GM19438 (cell line): ENCODE results near the gene DLG2.
"Not testable (repeated sequence)": the region's sequence is repeated elsewhere in the genome, so short reads cannot be mapped to it uniquely, and the experiment has no call there.

ENCODE experiments used
- ATAC-seq: cut with Tn5 transposase; IDR thresholded peaks from one replicate; pipeline ENCODE4 v1.9.1; 2021; ENCODE audit warnings: low read depth; ENCODE audit not compliant: unreplicated experiment

DLG2 gene

GRCh38 chr11:85475660-85476517, 151.3 kb downstream of the DLG2 start:
- ATAC-seq = no peak

- ATAC-seq = no peak
Observed at GRCh38 chr11:85472953-85473352, 154.2 kb downstream of the DLG2 start.

GRCh38 chr11:85464283-85464682, 162.9 kb downstream of the DLG2 start:
- no peak for ATAC-seq

DNA sequence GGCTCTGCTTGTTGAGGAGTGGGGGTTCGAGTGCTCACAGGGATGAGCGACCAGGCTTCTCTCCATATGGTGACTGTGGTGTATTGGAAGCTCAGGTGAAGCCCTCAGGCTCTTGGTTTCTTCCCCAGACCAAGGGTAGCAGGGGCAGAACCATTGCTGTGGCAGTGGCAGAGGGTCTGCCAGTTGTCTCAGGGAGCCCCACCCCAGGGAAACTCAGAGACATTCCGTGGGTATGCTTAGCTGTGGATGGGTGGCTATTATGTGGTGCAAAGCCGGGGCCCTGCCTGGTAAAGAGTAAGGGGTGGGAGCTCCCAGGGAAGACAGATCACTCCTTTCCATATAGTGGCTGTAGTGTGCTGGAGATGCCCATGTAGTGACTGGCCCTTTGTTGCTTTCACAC, 167.8 kb downstream of the DLG2 start:
- ATAC-seq = no peak

GRCh38 chr11:85444479-85444878, 182.7 kb downstream of the DLG2 start:
- ATAC-seq = no peak

DNA sequence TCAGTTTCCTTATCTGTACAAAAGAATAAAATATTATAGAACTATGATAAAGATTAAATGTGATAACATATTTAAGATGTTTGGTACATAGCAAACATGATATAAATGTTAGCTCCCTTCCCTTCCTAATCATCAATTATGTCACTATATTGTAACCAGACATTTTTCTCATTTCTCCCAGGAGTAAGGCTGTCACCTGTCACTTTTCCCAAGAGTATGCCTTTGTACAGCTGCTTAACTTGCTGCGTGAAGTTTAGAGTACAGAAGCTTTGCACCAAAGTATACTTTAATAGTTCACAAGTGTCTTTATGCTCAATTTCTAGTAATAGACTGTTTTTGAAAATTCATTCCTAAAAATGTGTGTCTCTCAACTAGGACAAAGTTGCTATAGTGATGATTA, 186.9 kb downstream of the DLG2 start:
- no peak for ATAC-seq

DNA sequence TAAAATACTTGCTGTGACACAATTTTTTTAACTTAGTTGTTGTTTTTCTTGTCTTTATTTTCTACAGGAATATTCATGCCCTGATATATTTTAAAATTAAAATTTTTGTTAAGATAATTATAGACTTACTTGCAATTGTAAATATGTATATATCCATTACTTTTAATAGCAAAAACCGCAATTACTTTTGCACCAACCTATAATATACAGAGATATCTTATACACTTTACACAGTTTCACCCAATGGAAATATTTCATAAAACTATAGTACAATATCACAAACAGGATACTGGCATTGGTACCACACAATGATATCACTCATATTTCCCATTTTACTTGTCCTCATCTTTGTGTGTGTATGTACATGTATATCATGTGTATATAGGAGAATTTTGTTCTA, 188.8 kb downstream of the DLG2 start:
- ATAC-seq = no peak

DNA sequence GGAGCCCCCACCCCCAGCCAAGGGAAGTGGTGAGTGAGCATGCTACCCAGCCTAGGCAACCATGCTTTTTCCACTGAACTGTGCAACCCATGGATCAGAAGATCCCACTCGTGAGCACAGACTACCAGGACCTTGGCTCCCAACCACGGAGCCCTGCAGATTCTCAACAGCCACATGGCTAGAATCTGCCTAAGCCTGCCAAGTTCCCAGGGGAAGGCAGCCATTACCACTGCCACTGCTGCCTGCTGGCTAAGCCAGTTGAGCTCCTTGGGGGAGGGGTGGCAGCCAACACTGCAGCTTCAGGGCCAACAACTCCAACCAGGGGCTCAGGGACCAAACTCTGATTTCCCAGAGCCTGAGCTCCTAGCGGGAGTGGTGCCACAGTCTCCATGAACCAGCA, 195.8 kb downstream of the DLG2 start:
- no peak for ATAC-seq

GRCh38 chr11:85423794-85424193, 203.3 kb downstream of the DLG2 start:
- no peak for ATAC-seq

DNA sequence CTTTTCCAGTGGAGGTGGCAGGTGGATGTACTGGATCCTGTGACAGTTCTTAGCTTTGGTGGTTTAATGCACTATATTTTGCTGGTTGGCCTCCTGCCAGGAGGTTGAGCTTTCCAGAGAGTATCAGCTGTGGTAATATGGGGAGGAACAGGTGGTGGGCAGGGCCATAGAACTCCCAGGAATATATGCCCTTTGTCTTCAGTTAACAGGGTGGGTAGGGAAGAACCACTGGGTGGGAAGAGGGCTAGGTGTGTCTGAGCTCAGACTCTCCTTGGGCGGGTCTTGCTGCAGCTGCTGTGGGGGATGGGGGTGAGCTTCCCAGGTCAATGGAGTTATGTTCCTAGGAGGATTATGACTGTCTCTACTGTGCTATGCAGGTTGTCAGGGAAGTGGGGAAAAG, 203.8 kb downstream of the DLG2 start:
- no peak for ATAC-seq

DNA sequence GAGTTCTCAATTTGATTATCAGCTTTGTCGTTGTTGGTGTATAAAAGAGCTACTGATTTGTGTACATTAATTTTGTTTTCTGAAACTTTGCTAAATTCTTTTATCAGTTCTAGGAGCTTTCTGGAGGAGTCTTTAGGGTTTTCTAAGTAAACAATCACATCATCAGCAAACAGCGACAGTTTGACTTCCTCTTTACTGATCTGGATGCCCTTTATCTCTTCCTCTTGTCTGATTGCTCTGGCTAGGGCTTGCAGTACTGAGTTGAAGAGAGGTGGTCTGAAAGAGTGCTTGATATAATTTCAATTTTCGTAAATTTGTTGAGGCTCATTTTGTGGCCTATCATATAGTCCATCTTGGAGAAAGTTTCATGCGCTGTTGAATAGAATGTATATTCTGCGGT, 213.0 kb downstream of the DLG2 start:
- no peak for ATAC-seq

GRCh38 chr11:85407648-85408047, 219.5 kb downstream of the DLG2 start:
- ATAC-seq = no peak

GRCh38 chr11:85406841-85407240, 220.3 kb downstream of the DLG2 start:
- no peak for ATAC-seq

GRCh38 chr11:85406316-85406715, 220.8 kb downstream of the DLG2 start:
- no peak for ATAC-seq

DNA sequence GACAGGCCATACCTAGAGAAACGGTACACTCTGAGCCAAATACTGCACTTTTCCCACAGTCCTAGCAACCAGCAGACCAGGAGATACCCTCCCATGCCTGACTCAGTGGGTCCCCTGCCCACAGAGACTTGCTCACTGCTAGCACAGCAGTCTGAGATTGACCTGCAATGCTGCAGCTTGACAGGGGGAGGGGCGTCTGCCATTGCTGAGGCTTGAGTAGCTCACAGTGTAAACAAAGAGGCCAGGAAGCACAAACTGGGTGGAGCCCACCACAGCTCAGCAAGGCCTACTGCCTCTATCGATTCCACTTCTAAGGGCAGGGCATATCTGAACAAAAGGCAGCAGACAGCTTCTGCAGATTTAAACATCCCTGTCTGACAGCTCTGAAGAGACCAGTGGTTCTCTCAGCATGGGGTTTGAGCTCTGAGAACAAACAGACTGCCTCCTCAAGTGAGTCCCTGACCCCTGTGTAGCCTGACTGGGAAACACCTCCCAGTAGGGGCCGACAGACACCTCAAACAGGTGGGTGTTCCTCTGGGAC, 231.6 kb downstream of the DLG2 start:
- not testable (repeated sequence) for ATAC-seq

- no peak for ATAC-seq
Observed at GRCh38 chr11:85394283-85394682, 232.9 kb downstream of the DLG2 start.

DNA sequence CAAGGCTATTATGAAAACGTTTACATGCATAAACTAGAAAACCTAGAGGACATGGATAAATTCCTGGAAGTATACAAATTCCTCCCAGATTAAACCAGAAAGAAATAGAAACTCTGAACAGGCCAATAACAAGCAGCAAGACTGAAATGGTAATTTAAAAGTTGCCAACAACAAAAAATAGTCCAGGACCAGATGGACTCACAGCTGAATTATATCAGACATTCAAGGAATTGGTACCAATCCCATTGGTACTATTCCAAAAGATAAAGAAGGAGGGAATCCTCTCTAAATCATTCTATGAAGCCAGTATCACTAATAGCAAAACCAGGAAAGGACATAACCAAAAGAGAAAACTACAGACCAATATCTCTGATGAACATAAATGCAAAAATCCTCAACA, 236.0 kb downstream of the DLG2 start:
- ATAC-seq = no peak

DNA sequence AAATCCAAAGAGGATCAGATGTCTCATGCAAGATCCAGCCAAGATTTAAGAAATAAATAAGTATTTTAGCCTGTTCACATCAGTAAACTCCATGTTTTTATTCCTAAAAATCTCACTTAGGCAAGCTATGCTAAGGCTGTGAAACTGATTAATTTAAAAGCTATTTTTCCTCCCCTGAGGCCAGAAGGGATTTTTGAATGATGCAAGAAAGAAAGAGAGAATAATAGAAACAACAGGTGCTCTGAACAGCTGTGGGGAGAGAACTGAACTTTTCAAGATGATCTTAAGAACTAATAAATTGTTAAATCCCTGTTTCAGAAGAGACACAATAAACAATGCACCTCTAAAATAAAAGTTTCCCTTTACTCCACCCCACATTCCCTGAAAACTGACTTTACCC, 241.6 kb downstream of the DLG2 start:
- ATAC-seq = no peak

DNA sequence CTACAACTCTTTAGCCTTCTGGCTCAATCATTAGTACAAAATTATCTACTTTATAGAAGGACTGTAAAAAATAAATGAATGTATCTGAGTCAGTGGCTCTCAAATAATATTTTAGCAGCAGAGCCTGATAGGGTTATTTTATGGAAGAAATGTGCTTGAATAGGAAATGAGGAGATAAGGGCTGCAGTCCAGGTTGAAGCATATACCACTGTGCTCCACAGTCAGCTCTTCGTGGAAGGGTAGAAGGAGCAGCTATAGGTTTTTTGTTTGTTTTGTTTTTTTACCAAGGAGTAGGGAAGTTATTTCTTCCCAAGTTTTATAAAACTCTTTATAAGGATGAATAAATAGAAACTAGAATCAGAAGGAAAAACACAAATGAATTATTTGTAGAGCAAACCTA, 242.0 kb downstream of the DLG2 start:
- no peak for ATAC-seq

GRCh38 chr11:85379066-85379465, 248.1 kb downstream of the DLG2 start:
- no peak for ATAC-seq

- no peak for ATAC-seq
Observed at GRCh38 chr11:85377901-85378300, 249.2 kb downstream of the DLG2 start.

- no peak for ATAC-seq
Observed at GRCh38 chr11:85359859-85360258, 267.3 kb downstream of the DLG2 start.
